H1 (cell line): ENCODE results near the gene HOXA6. TPM values are rescaled to one million over a fixed set of nuclear protein-coding genes. Genes with fewer than 3 reads are reported as not detected.
A peak's percentile ranks its signal among the peaks of the same experiment; 100 is the strongest.

Experiments used
- CTCF ChIA-PET: fragments of 300-600 bp; sonication (Branson Sonifier 250); formaldehyde crosslinking; loops from one replicate; lab custom pipeline; 2021; ENCODE audit not compliant: partially characterized antibody; lab: Charles Lee
- POLR2A ChIA-PET: fragments of 300-600 bp; sonication (Branson Sonifier 250); formaldehyde crosslinking; loops from one replicate; lab custom pipeline; 2021; ENCODE audit warnings: inconsistent platforms; ENCODE audit not compliant: partially characterized antibody; lab: Charles Lee
- DNase-seq, 2 experiments: peaks; one replicate each; pipeline versions ENCODE4 v3.0.0 to v3.0.0-alpha.2; 2010 to 2022; ENCODE audit warnings: low spot score in 2 of 2, low read depth in 1 of 2, mixed read lengths in 1 of 2
- FAIRE-seq: peaks from 2 replicates; lab custom pipeline; 2011; peaks lifted over from hg19 to GRCh38; lab: Jason Lieb, UNC
- H2AFZ ChIP-seq: 2 replicates; pipeline ENCODE4 v1.8.1; 2012; ENCODE audit warnings: low read length, inconsistent platforms
- H2AK5ac ChIP-seq: 2 replicates; pipeline ENCODE4 v1.6.1; 2013; ENCODE audit warnings: low read depth, low read length
- H2BK120ac ChIP-seq: replicated peaks from 2 replicates; pipeline ENCODE3; 2013; ENCODE audit warnings: low read depth, low read length, inconsistent platforms
- H2BK12ac ChIP-seq: 2 replicates; pipeline ENCODE4 v1.6.1; 2013; ENCODE audit warnings: low read depth, low read length
- H2BK15ac ChIP-seq: 2 replicates; pipeline ENCODE4 v1.6.1; 2013; ENCODE audit warnings: low read length
- H2BK20ac ChIP-seq: 2 replicates; pipeline ENCODE4 v1.6.1; 2013; ENCODE audit warnings: low read length
- H2BK5ac ChIP-seq: 2 replicates; pipeline ENCODE4 v1.6.1; 2013; ENCODE audit warnings: low read depth, low read length
- H3K14ac ChIP-seq: 2 replicates; pipeline ENCODE4 v1.6.1; 2013; ENCODE audit warnings: inconsistent platforms; ENCODE audit not compliant: insufficient read length
- H3K18ac ChIP-seq: 2 replicates; pipeline ENCODE4 v1.6.1; 2013; ENCODE audit warnings: low read length; ENCODE audit errors: extremely low read depth
- H3K23ac ChIP-seq: 2 replicates; pipeline ENCODE4 v1.6.1; 2013; ENCODE audit warnings: inconsistent platforms; ENCODE audit not compliant: insufficient read length
- H3K23me2 ChIP-seq: 2 replicates; pipeline ENCODE4 v1.6.1; 2013; ENCODE audit warnings: low read depth, low read length
- H3K27ac ChIP-seq: 2 replicates; pipeline ENCODE4 v1.6.1; 2011; ENCODE audit warnings: low read depth, low read length, inconsistent platforms
- H3K27me3 ChIP-seq, 4 experiments: replicated peaks in 1 of 4; 1 replicate in 1 of 4; 2 replicates in 3 of 4; pipeline versions ENCODE4 v1.6.1 to v1.8.1; 2011 to 2013; ENCODE audit warnings: low read length in 3 of 4, mild to moderate bottlenecking in 3 of 4, inconsistent platforms in 2 of 4, mixed read lengths in 2 of 4, moderate library complexity in 1 of 4; ENCODE audit not compliant: control insufficient read depth in 3 of 4, insufficient read depth in 3 of 4; ENCODE audit errors: extremely low read depth in 1 of 4
- H3K36me3 ChIP-seq, 4 experiments: 2 replicates each; pipeline versions ENCODE4 v1.6.1 to v1.8.1; 2011 to 2013; ENCODE audit warnings: mild to moderate bottlenecking in 4 of 4, low read length in 3 of 4, moderate library complexity in 2 of 4, control low read depth in 1 of 4, inconsistent platforms in 1 of 4; ENCODE audit not compliant: insufficient read depth in 4 of 4, control insufficient read depth in 2 of 4
- H3K4ac ChIP-seq: replicated peaks from 2 replicates; pipeline ENCODE3; 2013; ENCODE audit warnings: low read length, low read depth, mixed read lengths, inconsistent platforms; ENCODE audit not compliant: insufficient read length
- H3K4me1 ChIP-seq, 4 experiments: replicated peaks in 1 of 4; 1 replicate in 1 of 4; 2 replicates in 3 of 4; pipeline versions ENCODE4 v1.6.1 to v1.8.1; 2011 to 2013; ENCODE audit warnings: low read length in 3 of 4, inconsistent platforms in 2 of 4, mixed read lengths in 1 of 4; ENCODE audit not compliant: insufficient read depth in 4 of 4, control insufficient read depth in 3 of 4
- H3K4me2 ChIP-seq, 2 experiments: 2 replicates each; pipeline versions ENCODE4 v1.6.1 to v1.8.1; 2011 to 2013; ENCODE audit warnings: low read depth in 2 of 2, low read length in 2 of 2, control low read depth in 1 of 2, inconsistent platforms in 1 of 2, mild to moderate bottlenecking in 1 of 2; ENCODE audit not compliant: insufficient read depth in 1 of 2
- H3K4me3 ChIP-seq, 4 experiments: fragments of 200-600, 300-600 bp in 1 of 4; sonication (generic), shearing (Covaris generic), sonication (Bioruptor Twin) in 1 of 4; 2 replicates each; pipeline versions ENCODE4 v1.5.1 to v1.8.1; 2011 to 2016; ENCODE audit warnings: low read length in 4 of 4, low read depth in 3 of 4, control low read depth in 2 of 4, inconsistent platforms in 2 of 4, mild to moderate bottlenecking in 2 of 4, mixed read lengths in 1 of 4, moderate library complexity in 1 of 4; ENCODE audit not compliant: insufficient read depth in 2 of 4; ENCODE audit errors: extremely low read depth in 1 of 4
- H3K56ac ChIP-seq: replicated peaks from 2 replicates; pipeline ENCODE3; 2013; ENCODE audit warnings: low read depth, mild to moderate bottlenecking, mixed read lengths, low read length, inconsistent platforms; ENCODE audit not compliant: insufficient read length
- H3K79me1 ChIP-seq: 2 replicates; pipeline ENCODE4 v1.6.1; 2013; ENCODE audit warnings: low read depth, low read length, control low read depth
- H3K79me2 ChIP-seq, 2 experiments: 2 replicates each; pipeline versions ENCODE4 v1.6.1 to v1.8.1; 2012 to 2013; ENCODE audit warnings: low read length in 2 of 2, mild to moderate bottlenecking in 2 of 2, inconsistent platforms in 1 of 2; ENCODE audit not compliant: insufficient read depth in 2 of 2, control insufficient read depth in 1 of 2
- H3K9ac ChIP-seq, 4 experiments: replicated peaks in 1 of 4; 1 replicate in 1 of 4; 2 replicates in 3 of 4; pipeline versions ENCODE4 v1.6.1 to v1.8.1; 2011 to 2013; ENCODE audit warnings: low read depth in 3 of 4, low read length in 3 of 4, control low read depth in 2 of 4, mild to moderate bottlenecking in 2 of 4, moderate library complexity in 2 of 4, inconsistent platforms in 1 of 4; ENCODE audit errors: extremely low read depth in 1 of 4
- H3K9me3 ChIP-seq, 2 experiments: 2 replicates each; pipeline versions ENCODE4 v1.6.1 to v1.8.1; 2012 to 2013; ENCODE audit warnings: mild to moderate bottlenecking in 2 of 2, moderate library complexity in 2 of 2, control low read depth in 1 of 2, inconsistent platforms in 1 of 2, low read depth in 1 of 2, low read length in 1 of 2, mixed read lengths in 1 of 2; ENCODE audit not compliant: insufficient read depth in 2 of 2
- H4K20me1 ChIP-seq, 2 experiments: replicated peaks in 1 of 2; 2 replicates each; pipeline versions ENCODE3 to v1.8.1; 2011 to 2013; ENCODE audit warnings: inconsistent platforms in 2 of 2, low read length in 2 of 2, mild to moderate bottlenecking in 1 of 2; ENCODE audit not compliant: insufficient read depth in 2 of 2, control insufficient read depth in 1 of 2
- H4K5ac ChIP-seq: 2 replicates; pipeline ENCODE4 v1.6.1; 2013; ENCODE audit warnings: low read length, low read depth, mixed read lengths, inconsistent platforms; ENCODE audit not compliant: insufficient read length
- H4K8ac ChIP-seq: 2 replicates; pipeline ENCODE4 v1.8.0; 2013; ENCODE audit warnings: mild to moderate bottlenecking, moderate library complexity, low read length, inconsistent platforms; ENCODE audit not compliant: insufficient read depth; ENCODE audit errors: extremely low read depth
- H4K91ac ChIP-seq: replicated peaks from 2 replicates; pipeline ENCODE3; 2013; ENCODE audit warnings: low read length, mixed read lengths, inconsistent platforms; ENCODE audit not compliant: insufficient read length
- EZH2 ChIP-seq: fragments of 200-600 bp; sonication (generic); IDR thresholded peaks from 2 replicates; pipeline ENCODE4 v1.7.1; 2012; ENCODE audit warnings: low read depth, mild to moderate bottlenecking, moderate library complexity, low read length, inconsistent platforms; ENCODE audit not compliant: severe bottlenecking
- HDAC6 ChIP-seq: IDR thresholded peaks from one replicate; pipeline ENCODE4 v1.7.1; 2012; ENCODE audit warnings: low read depth, mild to moderate bottlenecking, inconsistent platforms, low read length, moderate library complexity
- NANOG ChIP-seq: IDR thresholded peaks from 2 replicates; pipeline ENCODE4 v1.6.1; 2011; ENCODE audit warnings: low read length, low read depth, mild to moderate bottlenecking, inconsistent platforms; ENCODE audit not compliant: insufficient read depth, poor library complexity, severe bottlenecking
- RAD21 ChIP-seq, 2 experiments: IDR thresholded peaks in 1 of 2; conservative IDR thresholded peaks in 1 of 2; 2 replicates each; pipeline ENCODE4 v1.6.1; 2011; ENCODE audit warnings: low read depth in 2 of 2, low read length in 2 of 2, improper control_type of control experiment in 1 of 2, inconsistent platforms in 1 of 2, mild to moderate bottlenecking in 1 of 2, moderate library complexity in 1 of 2
- RFX5 ChIP-seq: IDR thresholded peaks from 2 replicates; pipeline ENCODE4 v1.6.1; 2011; ENCODE audit warnings: low read depth, low read length, improper control_type of control experiment, borderline replicate concordance
- SUZ12 ChIP-seq: fragments of 200-600 bp; sonication (generic); IDR thresholded peaks from 2 replicates; pipeline ENCODE4 v1.6.1; 2012; ENCODE audit warnings: mild to moderate bottlenecking, inconsistent platforms, low read length, moderate library complexity, mixed read lengths
- YY1 ChIP-seq: IDR thresholded peaks from 2 replicates; pipeline ENCODE4 v1.6.1; 2011; ENCODE audit warnings: low read depth, mild to moderate bottlenecking, low read length
- WGBS, 2 experiments: shearing (Covaris generic) in 1 of 2; methylation state at CpG; one replicate each; pipeline versions ENCODE4 v1.1.6 to v1.1.7; 2013 to 2015; ENCODE audit warnings: low lambda C conversion rate in 2 of 2, mixed read lengths in 2 of 2, inconsistent platforms in 1 of 2, low coverage in 1 of 2, missing lambda C conversion rate in 1 of 2; ENCODE audit not compliant: insufficient replicate concordance in 2 of 2, insufficient coverage in 1 of 2, insufficient read length in 1 of 2; ENCODE audit errors: extremely low coverage in 1 of 2, missing lambda C conversion rate in 1 of 2; 5-methylcytosine and 5-hydroxymethylcytosine counted together
- polyA plus RNA-seq, 7 experiments: library from polyadenylated mRNA; depleted of rRNA in 3 of 7; stranded (reverse) in 5 of 7; unstranded in 2 of 7; fragments of >200 nt in 5 of 7; fragments of 200-250 nt in 2 of 7; gene quantifications; 1 replicate in 5 of 7; 2 replicates in 1 of 7; 4 replicates in 1 of 7; pipeline versions ENCODE4 v1.2.1 to v1.2.3, GENCODE V29; 2011 to 2013; ENCODE audit warnings: missing spikeins in 2 of 7, mixed read lengths in 2 of 7
- total RNA-seq: library from RNA; stranded (reverse); fragmentation: NEBNext Ultra II Directional; extraction: Animal tissue kit (Norgen Biotek cat#: 25700); gene quantifications from 2 replicates; pipeline ENCODE4 v1.2.1, GENCODE V29; 2021

Gene HOXA6
- total and polyA plus RNA-seq, 2 of the 8 experiments (the other 6 are each of a cell fraction or from before 2014, with no cell fraction given) = not detected

DNA sequence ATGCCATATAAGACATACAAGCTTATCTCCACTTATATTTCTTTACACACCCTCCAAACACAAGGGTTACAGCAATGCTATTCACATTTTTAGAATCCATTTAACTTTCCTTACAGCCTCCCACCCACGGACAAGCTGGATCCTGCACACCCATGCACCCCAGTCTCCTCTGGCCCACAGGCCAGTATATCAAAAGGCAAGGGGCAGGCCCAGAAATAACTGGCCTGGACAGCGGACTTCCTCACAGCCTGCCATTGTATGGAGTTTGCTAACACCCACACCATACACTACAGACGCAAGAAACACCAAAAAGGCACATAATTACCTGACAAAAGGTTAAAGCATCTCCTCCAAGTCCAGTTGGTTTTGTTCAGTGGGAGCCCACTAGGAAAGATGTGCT is 29.0 kb downstream of the HOXA6 start:
- Histone ChIP-seq H2BK15ac (no peak overlapping the region), H3K18ac (no peak overlapping the region), H2AFZ (no peak overlapping the region), H3K23ac (no peak overlapping the region), H3K27me3 (peaks cover 97 to 99% (median 98%) of the 10 kb centered on the region in 4 experiments), H3K4me3 (no peak overlapping the region), H2BK12ac (no peak overlapping the region), H4K91ac (no peak overlapping the region), H3K9me3 (no peaks in the 10 kb centered on the region), H2BK5ac (no peak overlapping the region), H2AK5ac (no peak overlapping the region), H3K4me2 (no peak overlapping the region; a peak in 1 of 4 replicates), H3K14ac (no peak overlapping the region), H4K5ac (no peak overlapping the region), H3K9ac (no peak overlapping the region), H3K36me3 (no peaks in the 10 kb centered on the region; a peak in 1 of 8 replicates), H3K79me2 (no peaks in the 10 kb centered on the region), H3K23me2 (no peaks in the 10 kb centered on the region; the same call in 1 of the 2 replicates), H3K4ac (no peak overlapping the region), H4K20me1 (peaks cover 30 to 34% of the 10 kb centered on the region in 2 experiments), H2BK20ac (no peak overlapping the region), H3K79me1 (no peaks in the 10 kb centered on the region), H2BK120ac (no peak overlapping the region), H4K8ac (no peak overlapping the region), H3K27ac (no peak overlapping the region), H3K4me1 (no peaks in the 10 kb centered on the region; a peak in 3 of 7 replicates), H3K56ac (no peak overlapping the region)
- FAIRE-seq (no peak), DNase-seq (no peak)
- POLR2A ChIA-PET = interaction anchor here (1.3 kb wide), 1 partner anchor 12 kb away, joined by 5 read pairs; no protein-coding TSS in a partner anchor
- CTCF ChIA-PET = interaction anchor here (0.8 to 4.8 kb wide), 7 partner anchors 9 to 341 kb away, joined by 3 to 33 read pairs (median 3); partner anchors contain the start of gene HOXA5
- WGBS, 2 experiments = 18% methylated on average over 3 of the region's 3 CpGs; no CpG with 5 or more reads in 1 of the 2 experiments
- TF ChIP-seq RAD21 (IDR thresholded peaks at IDR 0.05 in 1 of 2, conservative IDR thresholded peaks at IDR 0.05 in 1 of 2; ENCODE audit: low read depth in 2 of 2, low read length in 2 of 2) (no peak), EZH2 (peak; percentile 30), RFX5 (no peak), SUZ12 (peak; percentile 20), NANOG (no peak), HDAC6 (no peak), YY1 (no peak)
